OCI-LY7 (cell line): ENCODE results near the gene CABP7. TPM values are rescaled to one million over a fixed set of nuclear protein-coding genes. Genes with fewer than 3 reads are reported as not detected.

Experiments
- BruUV-seq: library from RNA; stranded (reverse); fragments of 400-500 nt; replicated peaks from 2 replicates; lab custom pipeline; 2021; lab: Mats Ljungman, UMichigan
- CTCF ChIA-PET: fragments of 300-600 bp; sonication (Branson Sonifier 250); formaldehyde crosslinking; loops from one replicate; lab custom pipeline; 2022; ENCODE audit warnings: antibody characterized with exemption; ENCODE audit not compliant: unreplicated experiment; lab: Charles Lee
- POLR2A ChIA-PET: fragments of 300-600 bp; sonication (Branson Sonifier 250); formaldehyde crosslinking; loops from one replicate; lab custom pipeline; 2022; ENCODE audit warnings: antibody characterized with exemption; lab: Charles Lee
- DNase-seq: peaks from one replicate; pipeline ENCODE4 v3.0.0-alpha.2; 2015; ENCODE audit warnings: low spot score
- H2AFZ ChIP-seq: fragments of 200-600 bp; sonication (generic), shearing (Covaris generic); 2 replicates; pipeline ENCODE4 v1.6.1; 2014; ENCODE audit warnings: mild to moderate bottlenecking, antibody characterized with exemption, low read length, moderate library complexity
- H3K27ac ChIP-seq: fragments of 200-600 bp; sonication (generic); 2 replicates; pipeline ENCODE4 v1.5.1; 2014; ENCODE audit warnings: mixed run types, low read depth, mild to moderate bottlenecking, moderate library complexity, low read length, inconsistent platforms; ENCODE audit not compliant: poor library complexity, severe bottlenecking
- H3K36me3 ChIP-seq: fragments of 200-600 bp; sonication (generic); 2 replicates; pipeline ENCODE4 v1.6.1; 2014; ENCODE audit warnings: mild to moderate bottlenecking, antibody characterized with exemption, low read length, moderate library complexity, mixed read lengths; ENCODE audit not compliant: insufficient read depth
- H3K4me1 ChIP-seq: fragments of 200-600 bp; sonication (generic); 2 replicates; pipeline ENCODE4 v1.5.1; 2014; ENCODE audit warnings: mild to moderate bottlenecking, low read length; ENCODE audit not compliant: insufficient read depth, poor library complexity, severe bottlenecking
- H3K4me2 ChIP-seq: fragments of 200-600 bp; sonication (generic); 2 replicates; pipeline ENCODE4 v1.6.1; 2014; ENCODE audit warnings: mild to moderate bottlenecking, low read length
- H3K4me3 ChIP-seq: fragments of 200-600 bp; sonication (generic); 2 replicates; pipeline ENCODE4 v1.5.1; 2014; ENCODE audit warnings: mild to moderate bottlenecking, low read depth, low read length; ENCODE audit not compliant: poor library complexity, severe bottlenecking
- H3K79me2 ChIP-seq: fragments of 200-600 bp; sonication (generic); 2 replicates; pipeline ENCODE4 v1.6.1; 2016; ENCODE audit warnings: low read depth, mild to moderate bottlenecking, low read length, moderate library complexity, mixed read lengths; ENCODE audit not compliant: insufficient read depth
- H3K9me2 ChIP-seq: fragments of 200-600 bp; sonication (generic); 2 replicates; pipeline ENCODE4 v1.6.1; 2016; ENCODE audit warnings: mild to moderate bottlenecking, low read length, mixed read lengths; ENCODE audit not compliant: insufficient read depth
- H3K9me3 ChIP-seq: fragments of 200-600 bp; sonication (generic); 2 replicates; pipeline ENCODE4 v1.6.1; 2014; ENCODE audit warnings: mild to moderate bottlenecking, mixed run types, low read length, mixed read lengths
- H4K20me1 ChIP-seq: fragments of 200-600 bp; sonication (generic); 2 replicates; pipeline ENCODE4 v1.6.1; 2014; ENCODE audit warnings: mild to moderate bottlenecking, antibody characterized with exemption, low read length, moderate library complexity, mixed read lengths; ENCODE audit not compliant: insufficient read depth
- CTCF ChIP-seq: fragments of 200-600 bp; sonication (generic); conservative IDR thresholded peaks from 2 replicates; pipeline ENCODE4 v1.5.1; 2014; ENCODE audit warnings: mild to moderate bottlenecking, antibody characterized with exemption, low read length, moderate library complexity, mixed read lengths
- EZH2phosphoT487 ChIP-seq: fragments of 200-600 bp; sonication (generic); IDR thresholded peaks from 2 replicates; pipeline ENCODE4 v1.6.1; 2018; ENCODE audit warnings: low read depth, borderline replicate concordance, mild to moderate bottlenecking, mixed run types, antibody characterized with exemption, low read length, moderate library complexity, mixed read lengths
- intact Hi-C: fragments of 100-400 bp; cut with micrococcal nuclease; formaldehyde crosslinking; loops from one replicate; pipeline ENCODE4 v1.10.0; 2022; ENCODE audit not compliant: unreplicated experiment
- total RNA-seq, 2 experiments: library from RNA; depleted of rRNA in 1 of 2; stranded (reverse); fragments of >200 nt in 1 of 2; shearing (Covaris generic) in 1 of 2; gene quantifications; 2 replicates each; pipeline ENCODE4 v1.2.3, GENCODE V29; 2014 to 2022

The CABP7 gene
- total RNA-seq, 2 experiments from 2014 or later, result 0.06 TPM; not detected in 1

- no peak for DNase-seq
- H3K4me2 ChIP-seq, result no peak overlapping the region
- H3K9me2 ChIP-seq, result no peaks in the 10 kb centered on the region
- no peak overlapping the region for H3K4me3 ChIP-seq
- H3K27ac ChIP-seq, result no peak overlapping the region
- H4K20me1 ChIP-seq, result no peaks in the 10 kb centered on the region
- no peaks in the 10 kb centered on the region for H3K9me3 ChIP-seq
- no peak for TF ChIP-seq CTCF
- no peak for TF ChIP-seq EZH2phosphoT487
- CTCF ChIA-PET, result no interaction called here
- no peaks in the 10 kb centered on the region for H3K36me3 ChIP-seq
- BruUV-seq, result no TSS peak
- no peak overlapping the region for H2AFZ ChIP-seq
- POLR2A ChIA-PET, result no interaction called here
- intact Hi-C loops, result no loop called here
- H3K79me2 ChIP-seq, result no peaks in the 10 kb centered on the region
- no peaks in the 10 kb centered on the region for H3K4me1 ChIP-seq
These were observed 9.6 kb upstream of the CABP7 start for GRCh38 chr22:29710193-29710592.

GRCh38 chr22:29710922-29711593 lies 8.7 kb upstream of the CABP7 start:
- Histone ChIP-seq H3K4me3 (no peak overlapping the region), H3K79me2 (no peaks in the 10 kb centered on the region), H3K27ac (no peak overlapping the region), H2AFZ (no peak overlapping the region), H3K4me2 (no peak overlapping the region), H3K36me3 (no peaks in the 10 kb centered on the region), H3K9me2 (no peaks in the 10 kb centered on the region), H3K4me1 (no peaks in the 10 kb centered on the region), H4K20me1 (no peaks in the 10 kb centered on the region), H3K9me3 (no peaks in the 10 kb centered on the region)
- CTCF ChIA-PET, result no interaction called here
- POLR2A ChIA-PET, result no interaction called here
- no peak for DNase-seq
- no TSS peak for BruUV-seq
- intact Hi-C loops, result no loop called here
- TF ChIP-seq EZH2phosphoT487 (no peak), CTCF (no peak)

GRCh38 chr22:29712119-29712518 lies 7.7 kb upstream of the CABP7 start:
- DNase-seq, result no peak
- no peak overlapping the region for H3K4me2 ChIP-seq
- no peaks in the 10 kb centered on the region for H3K4me1 ChIP-seq
- no peaks in the 10 kb centered on the region for H4K20me1 ChIP-seq
- H3K9me3 ChIP-seq, result no peaks in the 10 kb centered on the region
- no TSS peak for BruUV-seq
- ChIA-PET POLR2A (no interaction called here), CTCF (interaction anchor here (0.7 kb wide), 1 partner anchor 9 kb away, joined by 3 read pairs; no protein-coding TSS in a partner anchor)
- no peaks in the 10 kb centered on the region for H3K9me2 ChIP-seq
- H3K79me2 ChIP-seq, result no peaks in the 10 kb centered on the region
- no peak overlapping the region for H3K4me3 ChIP-seq
- TF ChIP-seq EZH2phosphoT487 (no peak), CTCF (no peak)
- no peak overlapping the region for H2AFZ ChIP-seq
- intact Hi-C loops, result no loop called here
- no peak overlapping the region for H3K27ac ChIP-seq
- no peaks in the 10 kb centered on the region for H3K36me3 ChIP-seq
